Esophagus squamous epithelium (tissue), 5 donors: ENCODE data around the gene CTTNBP2. TPM values are rescaled to one million over a fixed set of nuclear protein-coding genes. Genes with fewer than 3 reads are reported as not detected.

ENCODE experiments used
- DNase-seq: peaks from one replicate; lab custom pipeline; 2025; lab: John Stamatoyannopoulos, UW
- H3K27ac ChIP-seq, 4 donors: fragments of 200-600 bp; sonication (generic); one replicate each; pipeline ENCODE4 v1.5.1; 2016 to 2019; ENCODE audit warnings: mild to moderate bottlenecking in 1 of 4
- H3K27me3 ChIP-seq, 4 donors: fragments of 200-600 bp; sonication (generic); 1 replicate in 3 of 4; 2 replicates in 1 of 4; pipeline versions ENCODE4 v1.5.1 to v1.6.0; 2017 to 2021; ENCODE audit warnings: antibody characterized with exemption in 1 of 4
- H3K36me3 ChIP-seq, 3 donors: fragments of 200-600 bp; sonication (generic); one replicate each; pipeline ENCODE4 v1.5.1; 2016 to 2019
- H3K4me1 ChIP-seq, 3 donors: fragments of 200-600 bp; sonication (generic); one replicate each; pipeline ENCODE4 v1.5.1; 2017 to 2019
- H3K4me3 ChIP-seq, 4 donors: fragments of 200-600 bp; sonication (generic); 1 replicate in 3 of 4; 2 replicates in 1 of 4; pipeline ENCODE4 v1.5.1; 2016 to 2019; ENCODE audit warnings: mild to moderate bottlenecking in 2 of 4, moderate library complexity in 1 of 4
- H3K9me3 ChIP-seq, 3 donors: fragments of 200-600 bp; sonication (generic); one replicate each; pipeline ENCODE4 v1.5.1; 2016 to 2019
- CTCF ChIP-seq, 6 experiments: fragments of 450-650 bp in 4 of 6; fragments of 200-600 bp in 2 of 6; sonication (generic) in 2 of 6; IDR thresholded peaks; one replicate each; pipeline ENCODE4 v1.5.1; 2016 to 2019; ENCODE audit warnings: antibody characterized with exemption in 6 of 6, mild to moderate bottlenecking in 4 of 6, moderate library complexity in 4 of 6
- POLR2A ChIP-seq, 4 donors: fragments of 450-650 bp; IDR thresholded peaks; one replicate each; pipeline ENCODE4 v1.6.1; 2017; ENCODE audit warnings: antibody characterized with exemption in 4 of 4, mild to moderate bottlenecking in 4 of 4, moderate library complexity in 3 of 4
- WGBS, 2 donors: methylation state at CpG; one replicate each; pipeline ENCODE4 v1.1.5; 2018; 5-methylcytosine and 5-hydroxymethylcytosine counted together
- intact Hi-C: fragments of 100-400 bp; cut with DNase I; formaldehyde crosslinking; loops from one replicate; pipeline ENCODE4 v1.15.0; 2022
- total RNA-seq, 4 donors: library from RNA; depleted of rRNA; stranded (reverse); fragments of >200 nt; gene quantifications; one replicate each; pipeline ENCODE4 v1.1.0, GENCODE V29; 2016
- donor health status: DM: yes; HTN: yes; CAD: no.

CTTNBP2 gene
- total RNA-seq, 4 donors from 2014 or later: 8.5 to 31.5 (median 19.6) TPM

- DNase-seq: no peak
- peaks cover 0 to 90% (median 0%) of the 10 kb centered on the region in 3 donors for H3K36me3 ChIP-seq
- intact Hi-C loops: no loop called here
- H3K27ac ChIP-seq: no peak overlapping the region
- no peaks in the 10 kb centered on the region for H3K4me1 ChIP-seq
- TF ChIP-seq POLR2A (IDR thresholded peaks at IDR 0.05) (no peak), CTCF (IDR thresholded peaks at IDR 0.05) (no peak)
- no peak overlapping the region for H3K4me3 ChIP-seq
- no peaks in the 10 kb centered on the region for H3K27me3 ChIP-seq
- WGBS, 2 donors: 44 to 63% methylated on average over 6 of the region's 6 CpGs
- H3K9me3 ChIP-seq: no peaks in the 10 kb centered on the region
These were observed 141.8 kb downstream of the CTTNBP2 start for GRCh38 chr7:117731455-117731854.

- intact Hi-C loops: no loop called here
- Histone ChIP-seq H3K27me3 (no peaks in the 10 kb centered on the region), H3K9me3 (no peaks in the 10 kb centered on the region), H3K27ac (no peak overlapping the region), H3K4me1 (no peaks in the 10 kb centered on the region), H3K36me3 (peaks cover 0 to 90% (median 0%) of the 10 kb centered on the region in 3 donors), H3K4me3 (no peak overlapping the region)
- 86 to 94% methylated on average over 3 of the region's 3 CpGs for WGBS, 2 donors
- TF ChIP-seq CTCF (IDR thresholded peaks at IDR 0.05) (no peak), POLR2A (IDR thresholded peaks at IDR 0.05) (no peak)
- DNase-seq: no peak
These were observed 142.9 kb downstream of the CTTNBP2 start for GRCh38 chr7:117730390-117730789.

GRCh38 chr7:117728890-117729624, 144.2 kb downstream of the CTTNBP2 start:
- Histone ChIP-seq H3K9me3 (no peaks in the 10 kb centered on the region), H3K27me3 (no peaks in the 10 kb centered on the region), H3K36me3 (peaks cover 0 to 90% (median 3%) of the 10 kb centered on the region in 3 donors), H3K27ac (no peak overlapping the region), H3K4me3 (no peak overlapping the region), H3K4me1 (no peaks in the 10 kb centered on the region)
- intact Hi-C loops: no loop called here
- no peak for DNase-seq
- TF ChIP-seq POLR2A (IDR thresholded peaks at IDR 0.05) (no peak), CTCF (IDR thresholded peaks at IDR 0.05) (no peak)
- 51 to 74% methylated on average over 7 of the region's 7 CpGs for WGBS, 2 donors

GRCh38 chr7:117724898-117725297, 148.3 kb downstream of the CTTNBP2 start:
- no peaks in the 10 kb centered on the region for H3K9me3 ChIP-seq
- no peak overlapping the region for H3K4me3 ChIP-seq
- WGBS, 2 donors: 77 to 88% methylated on average over 3 of the region's 3 CpGs
- TF ChIP-seq CTCF (IDR thresholded peaks at IDR 0.05): no peak
- TF ChIP-seq POLR2A (IDR thresholded peaks at IDR 0.05): no peak
- no peaks in the 10 kb centered on the region for H3K4me1 ChIP-seq
- H3K36me3 ChIP-seq: peaks cover 0 to 90% (median 3%) of the 10 kb centered on the region in 3 donors
- DNase-seq: no peak
- H3K27ac ChIP-seq: no peak overlapping the region
- intact Hi-C loops: no loop called here
- no peaks in the 10 kb centered on the region for H3K27me3 ChIP-seq

- no peak overlapping the region for H3K4me3 ChIP-seq
- TF ChIP-seq CTCF (IDR thresholded peaks at IDR 0.05): no peak
- TF ChIP-seq POLR2A (IDR thresholded peaks at IDR 0.05): no peak
- intact Hi-C loops: no loop called here
- H3K27ac ChIP-seq: no peak overlapping the region
- 53 to 76% methylated on average over 3 of the region's 3 CpGs for WGBS, 2 donors
- DNase-seq: no peak
- H3K9me3 ChIP-seq: no peaks in the 10 kb centered on the region
- peaks cover 0 to 89% (median 2%) of the 10 kb centered on the region in 3 donors for H3K36me3 ChIP-seq
- no peaks in the 10 kb centered on the region for H3K27me3 ChIP-seq
- no peaks in the 10 kb centered on the region for H3K4me1 ChIP-seq
These were observed 153.9 kb downstream of the CTTNBP2 start for GRCh38 chr7:117719377-117719776.
